HG03064 (cell line): ENCODE measurements around the gene SYPL1.

ENCODE experiments used
- ATAC-seq: cut with Tn5 transposase; IDR thresholded peaks from one replicate; pipeline ENCODE4 v1.9.1; 2021; ENCODE audit warnings: low read depth; ENCODE audit not compliant: unreplicated experiment

SYPL1 gene

DNA sequence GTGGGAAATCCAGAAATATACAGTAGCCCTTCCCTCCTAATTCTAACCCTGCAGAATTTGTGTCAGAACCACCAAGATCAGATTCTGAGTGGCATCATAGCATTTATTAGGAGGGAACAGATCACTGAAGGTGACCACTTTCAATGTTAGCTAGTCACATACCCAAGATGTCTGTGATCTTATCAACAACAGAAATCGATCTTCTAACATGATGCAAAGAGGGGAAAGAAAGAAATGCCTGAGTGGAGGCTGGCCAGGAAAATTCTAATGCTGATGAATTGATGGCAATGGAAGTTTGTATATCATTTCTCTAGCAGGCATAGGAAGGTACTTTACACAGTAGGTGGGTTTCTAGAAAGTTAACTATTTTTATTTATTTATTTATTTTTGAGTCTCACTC, 10.6 kb upstream of the SYPL1 start:
- no peak for ATAC-seq

DNA sequence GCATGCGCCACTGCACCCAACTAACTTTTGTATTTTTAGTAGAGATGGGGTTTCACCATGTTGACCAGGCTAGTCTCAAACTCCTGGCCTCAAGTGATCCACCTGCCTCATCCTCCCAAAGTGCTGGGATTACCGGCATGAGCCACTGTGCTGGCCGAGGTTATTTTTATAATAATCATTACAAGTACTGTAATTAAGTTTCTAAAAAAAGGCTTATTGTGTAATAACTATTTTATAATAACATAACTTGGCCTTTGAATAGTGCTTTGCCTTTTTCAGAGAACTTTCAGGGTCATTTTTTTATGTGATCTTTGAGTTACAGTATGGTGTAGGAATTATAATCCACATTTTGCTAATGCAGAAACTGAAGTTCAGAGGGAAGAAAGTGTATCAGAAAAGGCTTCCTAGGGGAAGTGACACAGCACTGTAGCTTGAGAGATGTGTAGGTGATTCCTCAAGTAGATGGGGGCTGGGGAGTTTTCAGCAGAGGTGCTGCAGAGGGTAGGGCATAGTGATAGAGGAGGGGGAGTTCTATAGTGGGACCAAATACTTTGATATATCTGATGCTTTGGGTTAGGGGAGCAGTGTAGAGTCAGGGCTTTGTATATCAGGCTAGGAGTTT, 9.2 kb upstream of the SYPL1 start:
- ATAC-seq, result no peak

DNA sequence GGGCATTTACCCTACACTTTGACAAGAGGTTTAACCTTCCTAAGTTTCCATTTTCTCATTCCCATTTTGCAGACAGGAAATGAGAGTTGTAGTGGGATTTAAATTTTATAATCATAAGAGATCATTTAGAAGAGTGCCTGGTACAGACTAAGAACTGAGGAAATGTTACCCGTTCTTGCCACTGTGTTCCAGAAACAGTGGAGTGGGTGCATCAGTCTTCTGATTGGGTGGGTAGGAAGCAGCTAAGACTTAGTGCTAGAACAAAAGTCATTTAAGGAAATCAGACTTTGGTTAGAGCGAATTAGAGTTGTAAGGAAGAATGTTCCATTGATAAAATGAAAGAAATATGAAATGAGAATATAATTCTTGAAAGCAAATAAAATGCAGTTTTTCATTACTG, 8.4 kb upstream of the SYPL1 start:
- ATAC-seq, result no peak

DNA sequence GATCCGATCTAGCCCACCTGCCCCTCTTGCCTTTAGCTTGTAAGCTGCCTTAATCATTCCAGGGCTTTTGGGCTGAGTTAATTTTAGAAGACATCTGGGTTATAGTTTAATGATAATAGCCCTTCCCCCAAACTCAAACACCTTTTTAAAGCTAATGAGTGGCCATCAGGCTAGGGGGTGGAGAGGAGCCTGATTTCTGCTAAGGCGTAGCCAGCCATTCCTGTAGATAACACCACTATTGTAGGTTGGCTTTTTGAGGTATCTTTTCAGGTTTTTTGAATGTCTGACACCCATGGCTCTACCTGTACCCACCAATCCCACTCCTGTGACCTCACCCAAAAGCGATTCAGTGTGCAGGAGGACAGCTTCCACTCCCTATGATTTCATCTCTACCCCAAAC, 7.6 kb upstream of the SYPL1 start:
- ATAC-seq, result no peak

DNA sequence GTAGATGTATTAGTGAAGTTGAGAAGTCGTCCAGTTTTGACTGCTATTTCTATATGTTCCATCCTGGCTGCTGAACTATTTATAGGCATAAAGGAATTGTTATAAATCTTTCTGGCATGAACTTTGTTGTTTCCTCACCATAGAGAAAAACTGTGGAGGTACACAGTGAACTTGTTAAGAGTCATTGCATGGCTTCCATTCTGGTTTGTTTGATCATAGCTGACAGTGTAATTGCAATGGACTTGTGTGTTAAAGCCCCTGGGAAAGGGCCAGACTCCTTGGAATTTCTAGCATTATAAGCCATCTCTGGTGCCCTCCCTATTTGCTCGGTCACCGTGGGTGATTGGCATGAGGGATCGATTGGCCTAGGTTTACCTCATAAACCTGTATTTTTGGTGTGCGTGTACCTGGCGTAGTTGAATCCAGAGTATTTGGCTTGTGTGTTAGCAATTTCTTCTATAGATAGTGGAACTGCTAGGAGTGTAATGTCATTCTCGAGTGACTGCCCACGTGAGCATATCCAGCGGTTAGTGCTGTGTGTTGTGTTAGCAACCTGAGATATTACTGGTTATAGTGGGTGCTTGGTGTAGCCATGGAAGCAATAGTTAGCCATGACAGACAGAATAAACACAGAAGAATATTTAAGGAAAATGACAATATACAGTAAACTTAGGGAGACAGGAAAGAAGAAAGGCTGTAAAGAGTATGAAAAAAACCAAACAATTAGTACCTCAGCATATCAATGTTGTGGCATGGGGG, 5.9 kb upstream of the SYPL1 start:
- no peak for ATAC-seq

DNA sequence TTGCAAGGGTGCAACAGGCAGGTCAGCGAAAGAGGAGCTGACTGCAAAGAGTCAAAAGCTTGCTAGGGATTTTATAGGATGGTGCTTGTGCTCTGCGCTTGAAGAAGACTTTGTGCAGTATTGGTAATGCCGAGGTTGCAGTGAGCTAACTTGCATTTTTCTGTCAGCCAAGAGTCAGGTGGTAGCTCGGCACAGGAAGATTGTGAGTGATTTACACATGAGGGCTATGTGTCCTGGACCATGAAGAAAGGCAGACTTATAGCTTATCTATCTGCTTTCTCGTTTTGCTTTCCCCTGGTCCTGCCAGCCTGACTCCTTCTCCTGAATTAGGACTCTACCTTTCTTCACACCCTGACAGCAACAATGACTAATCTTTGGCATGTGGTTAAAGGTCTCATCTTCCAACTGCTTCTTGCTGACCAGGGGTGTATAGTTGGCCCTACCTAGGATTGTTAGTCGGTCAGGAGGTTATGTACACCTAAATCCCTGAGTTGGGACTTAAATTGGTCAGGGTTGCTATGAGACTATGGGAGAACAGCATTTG, 4.1 kb upstream of the SYPL1 start:
- ATAC-seq, result no peak

DNA sequence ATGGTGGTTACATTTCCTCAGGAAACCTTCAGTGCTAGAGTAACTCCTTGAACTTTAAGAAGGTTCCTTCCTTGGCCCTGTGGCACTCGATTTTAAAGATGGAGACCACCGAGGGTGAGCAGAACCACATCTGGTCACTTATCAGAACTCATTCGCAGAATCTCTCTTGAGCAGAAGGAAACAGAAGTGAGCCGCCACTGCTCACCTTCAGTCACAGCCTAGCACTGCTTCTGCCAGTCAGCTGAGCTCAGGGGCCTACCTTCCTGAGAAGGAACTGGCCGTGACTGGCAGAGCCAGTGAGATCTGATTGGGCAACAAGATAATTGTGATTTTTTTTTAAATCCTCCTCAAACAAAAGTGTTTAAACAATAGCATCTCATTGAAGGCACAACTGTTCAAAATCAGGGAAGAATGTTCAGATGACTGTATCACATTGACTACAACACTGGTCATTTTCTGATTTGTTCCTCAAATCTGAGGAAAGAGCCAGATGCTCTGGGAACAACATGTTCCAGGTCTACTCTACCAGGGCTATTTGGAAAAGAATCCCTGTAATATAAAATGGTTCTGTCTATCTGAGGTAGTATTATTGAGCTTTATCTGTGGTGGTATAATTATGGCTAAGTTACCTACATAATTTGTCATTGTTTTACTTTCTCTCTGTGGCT, 2.7 kb upstream of the SYPL1 start:
- no peak for ATAC-seq

DNA sequence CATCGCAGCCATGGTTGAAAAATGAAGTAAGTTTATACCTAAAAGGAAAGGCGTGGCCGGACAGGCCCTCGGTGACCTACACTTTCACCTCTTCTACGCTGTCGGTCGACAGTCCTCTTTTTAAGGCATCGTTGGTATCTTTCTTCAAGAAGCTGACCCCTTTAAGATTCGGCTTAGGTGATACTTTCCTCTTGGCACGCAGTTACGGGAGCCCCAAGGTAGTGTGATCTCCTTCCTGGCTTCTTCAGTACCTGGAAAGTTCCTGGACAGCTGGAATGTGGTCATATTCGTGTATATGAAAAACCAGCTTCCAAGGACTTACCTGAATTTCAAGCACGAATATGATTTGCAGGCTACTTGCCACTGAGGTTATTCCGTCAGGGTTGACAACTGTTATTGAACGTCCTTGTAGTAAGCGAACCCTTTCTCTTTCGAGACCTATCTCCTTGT, 885 bp upstream of the SYPL1 start:
- ATAC-seq, result no peak

DNA sequence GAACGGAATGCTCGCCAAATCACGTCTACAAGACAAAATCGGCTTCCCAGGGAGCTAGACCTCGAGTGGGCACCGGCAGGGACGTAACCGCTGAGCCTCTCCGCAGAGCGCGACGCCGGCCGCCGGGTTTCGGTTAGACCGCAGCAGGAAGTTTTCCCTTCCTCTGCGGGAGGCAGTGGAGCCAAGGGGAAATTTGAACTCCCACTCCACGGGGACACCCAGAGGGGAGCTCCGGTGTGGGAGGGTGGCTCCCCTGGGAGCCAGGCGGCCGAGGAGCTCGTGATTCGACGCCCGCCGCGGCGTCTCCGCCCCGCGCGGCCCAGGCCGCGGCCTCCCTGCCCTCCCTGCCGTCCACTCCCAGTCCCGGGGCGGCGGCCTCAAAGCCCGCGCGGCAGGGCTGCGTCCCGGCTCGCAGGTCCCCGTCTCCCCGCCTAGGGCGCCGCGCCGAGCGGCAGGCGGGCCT, 426 bp downstream of the SYPL1 start:
- peak; percentile 30 for ATAC-seq

DNA sequence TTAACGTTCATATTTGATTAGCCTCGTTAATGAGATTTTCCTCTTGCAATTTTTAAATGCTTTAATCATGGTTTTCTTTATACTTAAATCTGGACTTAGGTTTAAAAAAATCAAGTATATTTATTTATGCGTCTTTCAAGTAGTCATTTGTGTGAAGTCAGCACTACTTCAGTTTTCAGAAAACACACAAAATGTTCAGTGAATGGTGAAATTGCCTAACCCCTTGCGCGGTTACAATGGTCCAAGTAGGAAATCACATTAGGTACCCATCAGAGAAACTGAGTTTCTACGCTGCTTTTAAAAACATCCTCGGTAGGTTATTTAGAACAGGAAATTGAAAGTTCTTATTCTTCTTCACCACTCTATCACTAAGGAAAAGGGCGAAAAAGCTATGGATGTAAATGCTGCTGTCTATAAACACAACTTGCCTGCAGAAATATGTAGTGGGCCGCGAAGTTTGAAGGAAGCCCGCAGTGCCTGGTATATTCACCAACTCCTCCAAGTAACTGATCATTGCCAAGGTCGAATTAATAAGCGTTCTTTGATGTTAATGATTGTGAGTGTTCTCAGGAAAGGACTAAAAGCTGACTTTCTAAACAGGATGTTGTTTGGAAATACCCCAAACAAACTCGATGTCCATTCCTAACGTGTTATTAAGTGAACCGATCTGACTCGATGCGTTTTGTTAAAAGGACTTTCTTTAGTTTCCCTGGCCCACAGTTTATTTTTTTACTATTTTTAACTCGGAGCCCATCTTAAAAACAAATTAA, 1.0 kb downstream of the SYPL1 start:
- ATAC-seq, result no peak

DNA sequence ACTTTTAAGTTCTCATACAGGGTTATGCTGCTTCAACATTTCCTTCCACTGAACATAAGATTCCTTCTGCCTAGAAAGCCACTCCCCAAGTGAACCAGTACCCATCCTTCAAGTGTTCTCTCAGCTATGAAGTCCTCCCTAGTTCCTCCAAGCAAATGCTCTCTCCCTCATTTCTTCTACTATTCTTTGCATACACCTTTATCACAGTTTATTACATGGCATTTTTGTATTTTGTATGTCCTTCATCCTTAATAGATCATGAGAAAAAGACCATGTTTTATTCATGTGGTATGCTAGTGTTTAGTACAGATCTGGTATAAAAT, 1.9 kb downstream of the SYPL1 start:
- no peak for ATAC-seq

DNA sequence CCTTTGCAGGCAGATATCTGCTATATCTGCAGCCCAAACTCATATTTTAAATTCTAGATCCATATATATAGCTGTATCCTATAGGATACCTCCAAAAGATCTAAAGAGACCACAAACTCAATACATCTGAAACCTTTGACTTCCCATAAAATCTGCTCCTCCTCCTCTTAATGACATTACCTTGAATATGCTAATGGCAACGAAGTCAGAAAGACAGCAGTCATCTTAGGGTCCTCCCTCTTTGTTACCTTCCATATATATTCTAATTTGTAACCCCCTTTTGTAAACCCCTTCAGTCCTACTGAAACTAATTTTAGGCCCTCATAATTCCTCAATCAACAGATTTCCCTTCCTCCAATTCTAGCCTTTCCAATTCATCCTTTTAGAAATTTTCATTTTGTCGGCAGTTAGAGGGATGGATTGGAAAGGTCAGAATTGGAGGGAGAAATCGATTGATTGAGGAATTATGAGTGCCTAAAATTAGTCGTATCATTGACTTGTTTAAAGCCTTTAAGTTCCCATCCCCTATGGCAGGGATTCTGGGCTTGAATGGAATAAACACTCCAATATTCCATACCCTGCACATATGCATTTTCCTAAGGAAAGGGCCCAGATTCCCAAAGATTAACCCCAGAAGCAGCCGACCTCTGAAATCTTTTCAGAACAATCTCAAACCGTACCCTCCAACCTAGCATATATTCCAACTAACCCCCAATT, 2.4 kb downstream of the SYPL1 start:
- ATAC-seq, result no peak

DNA sequence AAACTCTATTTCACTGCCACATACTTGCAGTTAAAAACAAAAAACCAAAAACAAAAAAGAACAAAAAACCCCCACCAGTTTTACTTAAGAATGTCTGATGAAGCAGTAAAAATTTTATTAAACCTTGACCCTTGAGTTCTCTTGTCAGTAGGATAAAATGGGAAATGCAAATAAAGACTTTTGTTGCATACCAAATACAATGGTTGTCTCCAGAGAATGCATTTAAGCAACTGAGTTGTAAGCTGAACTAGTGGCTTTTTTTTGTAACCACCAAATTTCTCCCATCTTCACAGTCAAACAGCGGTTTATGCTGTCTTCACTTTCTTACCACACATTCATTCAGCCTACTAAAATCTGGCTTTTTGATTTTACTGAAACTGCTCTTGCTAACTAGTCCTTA, 3.1 kb downstream of the SYPL1 start:
- ATAC-seq, result no peak

DNA sequence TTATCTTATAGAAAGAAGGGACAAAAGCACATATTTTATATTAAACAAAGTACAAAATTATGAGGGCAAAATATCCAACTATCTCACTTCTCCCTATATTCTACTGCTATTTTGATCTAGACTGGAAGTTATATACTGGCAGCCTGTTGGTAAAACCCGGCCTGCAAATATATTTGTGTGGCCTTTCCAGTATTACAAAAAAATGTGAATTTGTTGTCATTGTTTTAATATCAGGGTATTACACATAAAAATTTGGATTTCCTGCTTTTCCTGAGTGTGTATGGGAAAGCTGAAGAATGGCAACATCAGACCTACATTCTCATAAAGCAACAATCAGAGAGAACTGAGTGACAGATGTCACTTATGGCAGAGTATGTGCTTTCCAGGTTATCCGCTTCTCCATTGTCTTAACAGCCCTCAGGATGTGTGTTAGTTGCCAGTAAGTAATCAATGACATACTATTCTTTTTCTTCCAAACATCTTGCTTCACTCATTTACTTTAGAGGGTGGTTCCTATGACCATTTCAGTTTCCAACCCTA, 7.3 kb downstream of the SYPL1 start:
- ATAC-seq, result no peak

DNA sequence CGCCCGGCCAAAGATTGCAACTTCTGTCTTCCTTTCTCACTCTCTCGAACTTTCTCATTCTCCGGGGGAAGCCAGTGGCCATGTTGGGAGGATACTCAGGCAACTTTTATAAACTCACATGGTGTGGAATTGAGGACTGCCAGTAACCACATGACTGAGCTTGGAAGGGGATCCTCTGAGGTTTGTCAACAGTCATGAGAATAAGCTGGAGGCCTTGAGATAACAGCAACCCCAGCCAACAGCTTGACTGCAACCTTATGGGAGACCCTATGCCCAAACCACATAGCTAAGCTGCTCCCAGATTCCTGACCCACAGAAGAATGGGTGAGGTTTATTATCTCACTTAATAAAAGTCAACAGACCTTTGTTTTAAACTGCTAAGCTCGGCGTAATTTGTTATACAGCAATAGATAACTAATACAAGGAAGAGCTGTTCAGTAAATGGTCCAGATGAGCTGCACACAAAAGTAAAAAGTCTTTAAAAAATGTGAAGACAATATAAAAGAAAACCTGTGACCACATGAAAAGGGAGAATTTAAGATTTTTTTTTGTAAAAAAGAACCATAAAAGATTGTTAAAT, 9.6 kb downstream of the SYPL1 start:
- ATAC-seq, result no peak

DNA sequence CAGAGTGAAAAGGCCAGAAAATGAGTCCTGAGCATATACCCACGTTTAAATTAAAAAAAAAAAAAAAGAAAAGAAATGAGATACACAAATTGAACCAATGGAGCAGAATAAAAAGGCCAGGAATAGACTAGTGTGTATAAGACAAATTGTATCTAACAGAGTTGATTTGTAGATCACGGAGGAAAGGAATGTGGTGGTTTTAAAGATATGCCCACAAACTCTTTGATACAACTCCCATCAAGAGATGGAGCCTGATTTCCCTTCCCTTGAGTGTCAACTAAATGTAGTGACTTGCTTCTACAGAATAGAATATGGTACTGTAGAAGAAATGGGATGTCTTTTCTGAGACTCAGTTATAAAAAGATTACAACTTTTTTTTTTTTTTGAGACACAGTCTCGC, 10.4 kb downstream of the SYPL1 start:
- ATAC-seq, result no peak

DNA sequence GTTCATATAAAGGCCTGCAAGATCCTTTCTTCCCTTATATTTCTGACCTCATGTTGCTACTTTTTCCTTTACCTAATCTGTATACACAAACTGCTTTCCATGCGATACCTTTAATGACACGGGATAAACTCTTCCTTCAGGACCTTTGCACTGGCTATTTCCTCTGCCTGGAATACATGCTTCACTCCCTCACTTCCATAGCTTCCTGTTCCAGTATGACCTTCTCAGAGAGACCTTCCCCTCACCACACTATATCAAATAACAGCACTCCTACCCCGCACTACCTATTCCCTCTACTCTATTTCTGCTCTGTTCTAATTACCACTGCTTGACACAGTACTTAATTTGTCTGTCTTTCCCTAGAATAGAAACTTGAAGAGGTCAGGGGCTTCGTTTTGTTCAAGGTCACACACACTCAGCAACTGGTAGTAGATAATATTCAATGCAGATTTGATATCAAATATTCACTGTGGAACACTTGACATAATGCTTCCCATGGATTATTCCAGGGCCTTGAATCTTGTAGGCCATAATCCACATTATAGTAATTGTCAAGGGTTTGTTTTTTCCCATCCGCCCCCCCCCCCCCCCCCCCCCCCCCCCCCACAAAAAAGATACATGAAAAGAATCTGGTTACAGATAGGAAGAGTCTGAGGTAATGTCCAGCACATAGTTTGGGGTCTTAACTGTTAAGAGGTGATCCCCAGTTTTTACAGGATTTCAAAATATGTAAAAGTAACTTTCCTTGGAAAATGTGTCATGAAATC, 11.1 kb downstream of the SYPL1 start:
- ATAC-seq, result no peak

DNA sequence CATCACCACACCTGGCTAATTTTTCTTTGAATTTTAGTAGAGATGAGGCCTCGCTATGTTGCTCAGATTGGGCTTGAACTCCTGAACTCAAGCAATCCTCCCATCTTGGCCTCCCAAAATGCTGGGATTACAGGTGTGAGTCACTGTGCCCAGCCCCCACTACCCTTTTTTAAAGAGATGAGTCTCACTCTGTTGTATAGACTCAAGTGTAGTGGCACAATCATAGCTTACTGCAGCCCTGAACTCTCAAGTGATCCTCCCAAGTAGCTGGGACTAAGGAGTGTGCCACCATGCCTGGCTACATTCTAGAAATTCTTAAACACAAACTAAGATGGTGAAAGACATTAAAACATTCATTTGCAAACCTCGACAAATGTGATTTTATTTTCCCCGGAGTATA, 12.6 kb downstream of the SYPL1 start:
- no peak for ATAC-seq

DNA sequence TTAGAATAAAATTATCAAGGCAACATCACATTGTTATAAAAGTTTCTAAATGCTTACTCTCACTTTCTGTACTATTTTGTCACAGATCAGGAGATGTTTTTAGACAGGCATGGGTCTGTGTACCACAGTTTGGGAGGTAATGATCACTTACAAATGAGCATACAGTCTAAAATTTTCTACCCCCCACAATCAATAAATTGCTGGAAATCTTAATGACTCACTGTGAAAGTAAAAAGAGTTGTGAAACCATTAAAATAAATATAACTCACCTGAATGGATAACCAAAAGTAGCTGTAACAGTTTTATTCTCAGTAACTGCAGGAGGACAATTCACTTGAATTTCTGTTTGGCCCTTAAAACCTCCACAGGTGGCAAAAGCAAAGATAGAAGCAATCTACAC, 13.2 kb downstream of the SYPL1 start:
- no peak for ATAC-seq
